Keratinocyte (primary cell): Measurements from ENCODE around the gene PDS5B.

Experiments used
- EZH2 ChIP-seq: IDR thresholded peaks from one replicate; pipeline ENCODE4 v1.6.1; 2012; ENCODE audit warnings: inconsistent platforms, mild to moderate bottlenecking, low read length, moderate library complexity
- TF ChIP-seq, protein P1 (sequence below), 3 experiments: IDR thresholded peaks in 1 of 3; conservative IDR thresholded peaks in 1 of 3; optimal IDR thresholded peaks in 1 of 3; 2 replicates in 2 of 3; 3 replicates in 1 of 3; pipeline versions ENCODE3 to v1.5.1; 2011; ENCODE audit warnings: low read length in 3 of 3, mild to moderate bottlenecking in 3 of 3, moderate library complexity in 2 of 3, control low read depth in 1 of 3, inconsistent platforms in 1 of 3; ENCODE audit not compliant: insufficient read depth in 2 of 3; ENCODE audit errors: extremely low read depth in 1 of 3

- TF ChIP-seq, protein P1, sequence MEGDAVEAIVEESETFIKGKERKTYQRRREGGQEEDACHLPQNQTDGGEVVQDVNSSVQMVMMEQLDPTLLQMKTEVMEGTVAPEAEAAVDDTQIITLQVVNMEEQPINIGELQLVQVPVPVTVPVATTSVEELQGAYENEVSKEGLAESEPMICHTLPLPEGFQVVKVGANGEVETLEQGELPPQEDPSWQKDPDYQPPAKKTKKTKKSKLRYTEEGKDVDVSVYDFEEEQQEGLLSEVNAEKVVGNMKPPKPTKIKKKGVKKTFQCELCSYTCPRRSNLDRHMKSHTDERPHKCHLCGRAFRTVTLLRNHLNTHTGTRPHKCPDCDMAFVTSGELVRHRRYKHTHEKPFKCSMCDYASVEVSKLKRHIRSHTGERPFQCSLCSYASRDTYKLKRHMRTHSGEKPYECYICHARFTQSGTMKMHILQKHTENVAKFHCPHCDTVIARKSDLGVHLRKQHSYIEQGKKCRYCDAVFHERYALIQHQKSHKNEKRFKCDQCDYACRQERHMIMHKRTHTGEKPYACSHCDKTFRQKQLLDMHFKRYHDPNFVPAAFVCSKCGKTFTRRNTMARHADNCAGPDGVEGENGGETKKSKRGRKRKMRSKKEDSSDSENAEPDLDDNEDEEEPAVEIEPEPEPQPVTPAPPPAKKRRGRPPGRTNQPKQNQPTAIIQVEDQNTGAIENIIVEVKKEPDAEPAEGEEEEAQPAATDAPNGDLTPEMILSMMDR (optimal IDR thresholded peaks at IDR 0.05 in 1 of 3, IDR thresholded peaks at IDR 0.05 in 1 of 3, conservative IDR thresholded peaks at IDR 0.05 in 1 of 3; ENCODE audit: extremely low read depth in 1 of 3, insufficient read depth in 2 of 3, low read length in 3 of 3) = no peak
- TF ChIP-seq EZH2 = no peak
Measured at GRCh38 chr13:32821149-32821688, 235.0 kb downstream of the PDS5B start.
